GM23338 (cell line): Measurements from ENCODE around the gene RPUSD3. TPM values are rescaled to one million over a fixed set of nuclear protein-coding genes. Genes with fewer than 3 reads are reported as not detected.
"Not testable (repeated sequence)": the region's sequence is repeated elsewhere in the genome, so short reads cannot be mapped to it uniquely, and the experiment has no call there.

Source experiments
- ATAC-seq: fragments of 200-7000 bp; cut with Tn5 transposase; 3 replicates; pipeline ENCODE4 v1.9.1; 2020
- DNase-seq: peaks from one replicate; pipeline ENCODE4 v3.0.0-alpha.2; 2015; ENCODE audit warnings: low spot score
- H2AFZ ChIP-seq: fragments of 200-600 bp; sonication (generic); 2 replicates; pipeline ENCODE4 v1.8.0; 2016; ENCODE audit warnings: antibody characterized with exemption, mild to moderate bottlenecking, moderate library complexity
- H3F3A ChIP-seq: fragments of 200-600 bp; sonication (generic); replicated peaks from 2 replicates; pipeline ENCODE4 v1.8.0; 2017; ENCODE audit warnings: antibody characterized with exemption, mixed run types, low read depth
- H3K27ac ChIP-seq: fragments of 200-600 bp; sonication (generic); 2 replicates; pipeline ENCODE4 v1.6.1; 2016; ENCODE audit warnings: low read depth
- H3K27me3 ChIP-seq: fragments of 200-600 bp; sonication (generic); 2 replicates; pipeline ENCODE4 v1.8.0; 2016; ENCODE audit warnings: mild to moderate bottlenecking, mixed run types, moderate library complexity; ENCODE audit not compliant: insufficient read depth
- H3K36me3 ChIP-seq: fragments of 200-600 bp; sonication (generic); 2 replicates; pipeline ENCODE4 v1.8.0; 2016; ENCODE audit warnings: mild to moderate bottlenecking; ENCODE audit not compliant: insufficient read depth
- H3K4me1 ChIP-seq: fragments of 200-600 bp; sonication (generic); 2 replicates; pipeline ENCODE4 v1.8.0; 2016; ENCODE audit warnings: mild to moderate bottlenecking, moderate library complexity; ENCODE audit not compliant: insufficient read depth
- H3K4me2 ChIP-seq: fragments of 200-600 bp; sonication (generic); 2 replicates; pipeline ENCODE4 v1.7.1; 2017; ENCODE audit warnings: mixed run types
- H3K4me3 ChIP-seq: fragments of 200-600 bp; sonication (generic); 2 replicates; pipeline ENCODE4 v1.6.1; 2016; ENCODE audit warnings: mixed run types
- H3K79me2 ChIP-seq: fragments of 200-600 bp; sonication (generic); replicated peaks from 2 replicates; pipeline ENCODE4 v1.8.0; 2017; ENCODE audit warnings: mild to moderate bottlenecking; ENCODE audit not compliant: insufficient read depth
- H3K9me2 ChIP-seq: fragments of 200-600 bp; sonication (generic); 2 replicates; pipeline ENCODE4 v1.8.0; 2017; ENCODE audit not compliant: insufficient read depth
- H4K20me1 ChIP-seq: fragments of 200-600 bp; sonication (generic); replicated peaks from 2 replicates; pipeline ENCODE4 v1.8.0; 2017; ENCODE audit warnings: mild to moderate bottlenecking; ENCODE audit not compliant: insufficient read depth
- H3K27ac Mint-ChIP-seq: 2 replicates; pipeline ENCODE4 v1.8.0; 2020; ENCODE audit warnings: inconsistent platforms, mild to moderate bottlenecking, moderate library complexity, mixed read lengths
- H3K27me3 Mint-ChIP-seq: 3 replicates; pipeline ENCODE4 v1.8.0; 2022; ENCODE audit warnings: low read depth, mild to moderate bottlenecking, moderate library complexity, mixed read lengths, inconsistent platforms; ENCODE audit not compliant: insufficient read depth, poor library complexity
- H3K36me3 Mint-ChIP-seq: 3 replicates; pipeline ENCODE4 v1.8.0; 2021; ENCODE audit warnings: low read depth, mild to moderate bottlenecking, inconsistent platforms, moderate library complexity, mixed read lengths
- H3K4me1 Mint-ChIP-seq: 3 replicates; pipeline ENCODE4 v1.8.0; 2020; ENCODE audit warnings: mild to moderate bottlenecking, inconsistent platforms, mixed read lengths
- H3K4me3 Mint-ChIP-seq: 3 replicates; pipeline ENCODE4 v1.8.0; 2021; ENCODE audit warnings: moderate library complexity, mild to moderate bottlenecking, inconsistent platforms, mixed read lengths
- H3K9me3 Mint-ChIP-seq: 3 replicates; pipeline ENCODE4 v1.8.0; 2020; ENCODE audit warnings: moderate library complexity, mild to moderate bottlenecking, inconsistent platforms, mixed read lengths
- polyA plus RNA-seq: library from polyadenylated mRNA; unstranded; fragments of >200 nt; fragmentation: Nextera tagmentation; extraction: Ambion mirVana; gene quantifications from 2 replicates; pipeline ENCODE4 v1.2.1, GENCODE V29; 2016
- total RNA-seq: library from RNA; depleted of rRNA; stranded (reverse); fragments of >200 nt; shearing (Covaris generic); gene quantifications from 2 replicates; pipeline ENCODE4 v1.2.3, GENCODE V29; 2014
- TF ChIP-seq, protein P1 (sequence below): fragments of 250-450 bp; sonication (Bioruptor Pico); IDR thresholded peaks from 2 replicates; pipeline ENCODE4 v1.5.0; 2020; ENCODE audit warnings: mild to moderate bottlenecking, moderate library complexity

The RPUSD3 gene
- total and polyA plus RNA-seq, 2 experiments from 2014 or later = 64.3 to 73.4 TPM

DNA sequence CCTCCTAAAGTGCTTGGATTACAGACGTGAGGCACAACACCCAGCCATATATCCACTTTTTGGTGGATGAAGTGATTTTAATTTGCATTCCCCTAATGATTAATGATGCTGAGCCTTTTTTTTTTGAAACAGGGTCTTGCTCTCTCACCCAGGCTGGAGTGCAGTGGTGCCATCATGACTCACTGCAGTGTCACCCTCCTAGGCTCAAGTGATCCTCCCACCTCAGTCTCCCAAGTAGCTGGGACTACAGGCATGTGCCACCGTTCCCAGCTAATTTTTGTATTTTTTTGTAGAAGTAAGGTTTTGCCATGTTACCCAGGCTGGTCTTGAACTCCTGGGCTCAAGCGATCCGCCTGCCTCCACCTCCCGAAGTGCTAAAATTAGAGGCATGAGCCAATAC lies 28.3 kb upstream of the RPUSD3 start:
- H3K27me3 ChIP-seq, DNase-seq, H4K20me1 ChIP-seq, H3F3A ChIP-seq, H3K4me1 ChIP-seq, H3K4me2 ChIP-seq, H3K4me1 Mint-ChIP-seq, H3K79me2 ChIP-seq, H3K9me2 ChIP-seq, H3K36me3 ChIP-seq, H3K9me3 Mint-ChIP-seq, H3K36me3 Mint-ChIP-seq, H3K4me3 ChIP-seq, H2AFZ ChIP-seq, H3K27me3 Mint-ChIP-seq, H3K4me3 Mint-ChIP-seq, ATAC-seq, H3K27ac Mint-ChIP-seq, H3K27ac ChIP-seq: not testable (repeated sequence)

DNA sequence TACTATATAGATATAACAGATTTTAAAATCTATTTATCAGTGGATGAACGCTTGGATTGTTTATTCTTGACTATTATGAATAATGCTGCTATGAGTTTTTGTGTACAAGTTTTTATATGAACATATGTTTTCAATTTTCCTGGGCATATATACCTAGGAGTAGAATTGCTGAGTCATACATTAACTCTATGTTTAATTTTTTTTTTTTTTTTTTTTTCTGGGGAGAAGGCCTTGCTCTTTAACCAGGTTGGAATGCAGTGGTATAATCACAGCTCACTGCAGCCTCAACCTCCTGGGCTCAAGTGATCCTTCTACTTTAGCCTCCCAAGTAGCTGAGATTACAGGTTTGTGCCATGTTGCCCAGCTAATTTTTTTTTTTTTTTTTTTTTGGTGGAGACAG lies 27.2 kb upstream of the RPUSD3 start:
- Mint-ChIP-seq H3K36me3 (no peaks in the 10 kb centered on the region), H3K9me3 (no peaks in the 10 kb centered on the region; the same call in 2 of the 3 replicates), H3K4me3 (no peak overlapping the region), H3K27ac (no peak overlapping the region), H3K4me1 (no peaks in the 10 kb centered on the region), H3K27me3 (peaks cover 8% of the 10 kb centered on the region)
- no peaks in the 10 kb centered on the region for H4K20me1 ChIP-seq
- H3K9me2 ChIP-seq = no peaks in the 10 kb centered on the region
- H3K36me3 ChIP-seq = no peaks in the 10 kb centered on the region
- H3K27ac ChIP-seq = no peak overlapping the region
- no peaks in the 10 kb centered on the region for H3K79me2 ChIP-seq
- H3K4me2 ChIP-seq = no peak overlapping the region
- DNase-seq (no peak), ATAC-seq (no peak)
- H2AFZ ChIP-seq = peak overlapping the region; percentile 38
- H3K4me3 ChIP-seq = no peak overlapping the region
- no peaks in the 10 kb centered on the region for H3K27me3 ChIP-seq
- H3F3A ChIP-seq = no peaks in the 10 kb centered on the region
- H3K4me1 ChIP-seq = no peaks in the 10 kb centered on the region
- TF ChIP-seq, protein P1, sequence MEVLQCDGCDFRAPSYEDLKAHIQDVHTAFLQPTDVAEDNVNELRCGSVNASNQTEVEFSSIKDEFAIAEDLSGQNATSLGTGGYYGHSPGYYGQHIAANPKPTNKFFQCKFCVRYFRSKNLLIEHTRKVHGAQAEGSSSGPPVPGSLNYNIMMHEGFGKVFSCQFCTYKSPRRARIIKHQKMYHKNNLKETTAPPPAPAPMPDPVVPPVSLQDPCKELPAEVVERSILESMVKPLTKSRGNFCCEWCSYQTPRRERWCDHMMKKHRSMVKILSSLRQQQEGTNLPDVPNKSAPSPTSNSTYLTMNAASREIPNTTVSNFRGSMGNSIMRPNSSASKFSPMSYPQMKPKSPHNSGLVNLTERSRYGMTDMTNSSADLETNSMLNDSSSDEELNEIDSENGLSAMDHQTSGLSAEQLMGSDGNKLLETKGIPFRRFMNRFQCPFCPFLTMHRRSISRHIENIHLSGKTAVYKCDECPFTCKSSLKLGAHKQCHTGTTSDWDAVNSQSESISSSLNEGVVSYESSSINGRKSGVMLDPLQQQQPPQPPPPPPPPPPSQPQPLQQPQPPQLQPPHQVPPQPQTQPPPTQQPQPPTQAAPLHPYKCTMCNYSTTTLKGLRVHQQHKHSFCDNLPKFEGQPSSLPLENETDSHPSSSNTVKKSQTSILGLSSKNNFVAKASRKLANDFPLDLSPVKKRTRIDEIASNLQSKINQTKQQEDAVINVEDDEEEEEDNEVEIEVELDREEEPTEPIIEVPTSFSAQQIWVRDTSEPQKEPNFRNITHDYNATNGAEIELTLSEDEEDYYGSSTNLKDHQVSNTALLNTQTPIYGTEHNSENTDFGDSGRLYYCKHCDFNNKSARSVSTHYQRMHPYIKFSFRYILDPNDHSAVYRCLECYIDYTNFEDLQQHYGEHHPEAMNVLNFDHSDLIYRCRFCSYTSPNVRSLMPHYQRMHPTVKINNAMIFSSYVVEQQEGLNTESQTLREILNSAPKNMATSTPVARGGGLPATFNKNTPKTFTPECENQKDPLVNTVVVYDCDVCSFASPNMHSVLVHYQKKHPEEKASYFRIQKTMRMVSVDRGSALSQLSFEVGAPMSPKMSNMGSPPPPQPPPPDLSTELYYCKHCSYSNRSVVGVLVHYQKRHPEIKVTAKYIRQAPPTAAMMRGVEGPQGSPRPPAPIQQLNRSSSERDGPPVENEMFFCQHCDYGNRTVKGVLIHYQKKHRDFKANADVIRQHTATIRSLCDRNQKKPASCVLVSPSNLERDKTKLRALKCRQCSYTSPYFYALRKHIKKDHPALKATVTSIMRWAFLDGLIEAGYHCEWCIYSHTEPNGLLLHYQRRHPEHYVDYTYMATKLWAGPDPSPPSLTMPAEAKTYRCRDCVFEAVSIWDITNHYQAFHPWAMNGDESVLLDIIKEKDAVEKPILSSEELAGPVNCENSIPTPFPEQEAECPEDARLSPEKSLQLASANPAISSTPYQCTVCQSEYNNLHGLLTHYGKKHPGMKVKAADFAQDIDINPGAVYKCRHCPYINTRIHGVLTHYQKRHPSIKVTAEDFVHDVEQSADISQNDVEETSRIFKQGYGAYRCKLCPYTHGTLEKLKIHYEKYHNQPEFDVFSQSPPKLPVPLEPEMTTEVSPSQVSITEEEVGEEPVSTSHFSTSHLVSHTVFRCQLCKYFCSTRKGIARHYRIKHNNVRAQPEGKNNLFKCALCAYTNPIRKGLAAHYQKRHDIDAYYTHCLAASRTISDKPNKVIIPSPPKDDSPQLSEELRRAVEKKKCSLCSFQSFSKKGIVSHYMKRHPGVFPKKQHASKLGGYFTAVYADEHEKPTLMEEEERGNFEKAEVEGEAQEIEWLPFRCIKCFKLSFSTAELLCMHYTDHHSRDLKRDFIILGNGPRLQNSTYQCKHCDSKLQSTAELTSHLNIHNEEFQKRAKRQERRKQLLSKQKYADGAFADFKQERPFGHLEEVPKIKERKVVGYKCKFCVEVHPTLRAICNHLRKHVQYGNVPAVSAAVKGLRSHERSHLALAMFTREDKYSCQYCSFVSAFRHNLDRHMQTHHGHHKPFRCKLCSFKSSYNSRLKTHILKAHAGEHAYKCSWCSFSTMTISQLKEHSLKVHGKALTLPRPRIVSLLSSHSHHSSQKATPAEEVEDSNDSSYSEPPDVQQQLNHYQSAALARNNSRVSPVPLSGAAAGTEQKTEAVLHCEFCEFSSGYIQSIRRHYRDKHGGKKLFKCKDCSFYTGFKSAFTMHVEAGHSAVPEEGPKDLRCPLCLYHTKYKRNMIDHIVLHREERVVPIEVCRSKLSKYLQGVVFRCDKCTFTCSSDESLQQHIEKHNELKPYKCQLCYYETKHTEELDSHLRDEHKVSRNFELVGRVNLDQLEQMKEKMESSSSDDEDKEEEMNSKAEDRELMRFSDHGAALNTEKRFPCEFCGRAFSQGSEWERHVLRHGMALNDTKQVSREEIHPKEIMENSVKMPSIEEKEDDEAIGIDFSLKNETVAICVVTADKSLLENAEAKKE (CRISPR knock-in tag) = no peak
